Endothelial cell of umbilical vein (primary cell): ENCODE results near the gene SUPT3H. TPM values are rescaled to one million over a fixed set of nuclear protein-coding genes. Genes with fewer than 3 reads are reported as not detected.

Experiments
- BruUV-seq: library from RNA; stranded (reverse); fragments of 400-500 nt; replicated peaks from 2 replicates; lab custom pipeline; 2021; lab: Mats Ljungman, UMichigan
- CTCF ChIA-PET: fragments of 300-600, 350-600 bp; sonication (Branson Sonifier 250); formaldehyde crosslinking; loops from one replicate; lab custom pipeline; 2021; ENCODE audit warnings: antibody characterized with exemption, inconsistent platforms; lab: Charles Lee
- POLR2A ChIA-PET: fragments of 300-600, 350-600 bp; sonication (Branson Sonifier 250); formaldehyde crosslinking; loops from one replicate; lab custom pipeline; 2021; ENCODE audit warnings: antibody characterized with exemption, inconsistent platforms; lab: Charles Lee
- DNase-seq: peaks from one replicate; pipeline ENCODE4 v3.0.0-alpha.2; 2011; ENCODE audit warnings: low read depth, low spot score
- FAIRE-seq: peaks from 2 replicates; lab custom pipeline; 2011; peaks lifted over from hg19 to GRCh38; lab: Jason Lieb, UNC
- H2AFZ ChIP-seq: 2 replicates; pipeline ENCODE4 v1.6.0; 2012; ENCODE audit warnings: low read depth, low read length, control low read depth, inconsistent platforms
- H3K27ac ChIP-seq: 2 replicates; pipeline ENCODE4 v1.5.1; 2011; ENCODE audit warnings: low read depth, mild to moderate bottlenecking, control low read depth, low read length, moderate library complexity; ENCODE audit not compliant: insufficient read depth
- H3K27me3 ChIP-seq, 2 experiments: 2 replicates each; pipeline versions ENCODE4 v1.6.0 to v1.6.1; 2011; ENCODE audit warnings: low read length in 2 of 2, mixed read lengths in 1 of 2; ENCODE audit not compliant: control insufficient read depth in 2 of 2, insufficient read depth in 2 of 2
- H3K36me3 ChIP-seq, 2 experiments: 2 replicates in 1 of 2; 3 replicates in 1 of 2; pipeline ENCODE4 v1.5.1; 2011; ENCODE audit warnings: low read length in 2 of 2, mild to moderate bottlenecking in 1 of 2, moderate library complexity in 1 of 2; ENCODE audit not compliant: control insufficient read depth in 2 of 2, insufficient read depth in 2 of 2; ENCODE audit errors: extremely low read depth in 1 of 2
- H3K4me1 ChIP-seq: 3 replicates; pipeline ENCODE4 v1.5.1; 2011; ENCODE audit warnings: mild to moderate bottlenecking, low read length; ENCODE audit not compliant: control insufficient read depth, insufficient read depth; ENCODE audit errors: extremely low read depth
- H3K4me2 ChIP-seq: 2 replicates; pipeline ENCODE4 v1.6.1; 2011; ENCODE audit warnings: low read length, control low read depth, mixed read lengths; ENCODE audit not compliant: insufficient read depth
- H3K4me3 ChIP-seq, 3 experiments: fragments of 200-600 bp in 1 of 3; sonication (generic), shearing (Covaris generic) in 1 of 3; replicated peaks in 1 of 3; 2 replicates each; pipeline ENCODE4 v1.5.1; 2011 to 2016; ENCODE audit warnings: control low read depth in 3 of 3, low read length in 3 of 3, mild to moderate bottlenecking in 2 of 3, inconsistent platforms in 1 of 3, low read depth in 1 of 3, moderate library complexity in 1 of 3; ENCODE audit not compliant: insufficient read depth in 1 of 3
- H3K79me2 ChIP-seq: 2 replicates; pipeline ENCODE4 v1.6.0; 2012; ENCODE audit warnings: low read length, inconsistent platforms; ENCODE audit not compliant: control insufficient read depth, insufficient read depth
- H3K9ac ChIP-seq: replicated peaks from 2 replicates; pipeline ENCODE3; 2011; ENCODE audit warnings: low read length, control low read depth; ENCODE audit not compliant: insufficient read depth; ENCODE audit errors: extremely low read depth
- H3K9me1 ChIP-seq: replicated peaks from 3 replicates; pipeline ENCODE4 v1.6.0; 2011; ENCODE audit warnings: mild to moderate bottlenecking, low read length; ENCODE audit not compliant: control insufficient read depth, insufficient read depth; ENCODE audit errors: extremely low read depth
- H3K9me3 ChIP-seq: replicated peaks from 2 replicates; pipeline ENCODE4 v1.5.1; 2012; ENCODE audit warnings: low read length, inconsistent platforms; ENCODE audit not compliant: control insufficient read depth, insufficient read depth
- H4K20me1 ChIP-seq: replicated peaks from 2 replicates; pipeline ENCODE3; 2011; ENCODE audit warnings: mild to moderate bottlenecking, low read length; ENCODE audit not compliant: control insufficient read depth, insufficient read depth; ENCODE audit errors: extremely low read depth
- CTCF ChIP-seq, 2 donors: IDR thresholded peaks; 1 replicate in 1 of 2; 2 replicates in 1 of 2; pipeline ENCODE4 v1.5.1; 2011; ENCODE audit warnings: low read length in 2 of 2, mild to moderate bottlenecking in 2 of 2, moderate library complexity in 2 of 2, control low read depth in 1 of 2, inconsistent platforms in 1 of 2, low read depth in 1 of 2; ENCODE audit not compliant: insufficient read depth in 1 of 2; ENCODE audit errors: extremely low read depth in 1 of 2
- EZH2 ChIP-seq: IDR thresholded peaks from 2 replicates; pipeline ENCODE4 v1.6.1; 2012; ENCODE audit warnings: borderline replicate concordance, low read depth, mild to moderate bottlenecking, moderate library complexity, low read length, inconsistent platforms; ENCODE audit not compliant: severe bottlenecking
- FOS ChIP-seq: IDR thresholded peaks from 2 replicates; pipeline ENCODE4 v1.6.1; 2011; ENCODE audit warnings: mild to moderate bottlenecking, low read length, moderate library complexity, borderline replicate concordance; ENCODE audit not compliant: insufficient read depth
- GATA2 ChIP-seq: IDR thresholded peaks from 2 replicates; pipeline ENCODE4 v1.7.0; 2011; ENCODE audit warnings: low read depth, mild to moderate bottlenecking, moderate library complexity, mixed read lengths, low read length; ENCODE audit not compliant: insufficient read length, insufficient read depth
- JUN ChIP-seq: IDR thresholded peaks from 2 replicates; pipeline ENCODE4 v1.6.1; 2011; ENCODE audit warnings: borderline replicate concordance, low read depth; ENCODE audit not compliant: insufficient read length, insufficient read depth
- MYC ChIP-seq: IDR thresholded peaks from one replicate; pipeline ENCODE4 v1.6.1; 2011; ENCODE audit warnings: mild to moderate bottlenecking, low read depth, low read length
- POLR2A ChIP-seq: IDR thresholded peaks from 2 replicates; pipeline ENCODE4 v1.6.1; 2012; ENCODE audit warnings: low read depth, mild to moderate bottlenecking, control low read depth, low read length
- POLR2AphosphoS5 ChIP-seq: IDR thresholded peaks from 2 replicates; pipeline ENCODE4 v1.6.1; 2012; ENCODE audit warnings: low read depth, mild to moderate bottlenecking, control low read depth, low read length, moderate library complexity; ENCODE audit not compliant: insufficient read depth
- dilution Hi-C: fragments of 300-500 bp; cut with MboI; formaldehyde crosslinking; loops from one replicate; pipeline ENCODE4 v1.15.0; 2019; ENCODE audit warnings: low sequenced_read_pairs; ENCODE audit not compliant: extremely low pct_ligation_motif_present
- intact Hi-C: fragments of 100-400 bp; cut with micrococcal nuclease; formaldehyde crosslinking; loops from one replicate; pipeline ENCODE4 v1.10.0; 2022
- polyA plus RNA-seq, 4 experiments: library from polyadenylated mRNA; depleted of rRNA in 3 of 4; stranded (reverse) in 3 of 4; unstranded in 1 of 4; fragments of >200 nt; gene quantifications; 2 replicates each; pipeline versions ENCODE4 v1.2.1 to v1.2.3, GENCODE V29; 2011 to 2012; ENCODE audit warnings: missing spikeins in 1 of 4
- total RNA-seq: library from RNA; stranded (reverse); gene quantifications from 2 replicates; pipeline ENCODE4 v1.2.3, GENCODE V29; 2021
- TF ChIP-seq, protein P1 (sequence below): IDR thresholded peaks from 2 replicates; pipeline ENCODE4 v1.6.1; 2011; ENCODE audit not compliant: insufficient read depth, insufficient read length

SUPT3H gene
- total and polyA plus RNA-seq, 2 donors (not counting 3 experiments of a cell fraction or from before 2014, with no cell fraction given), result 8.3 to 9.8 TPM

DNA sequence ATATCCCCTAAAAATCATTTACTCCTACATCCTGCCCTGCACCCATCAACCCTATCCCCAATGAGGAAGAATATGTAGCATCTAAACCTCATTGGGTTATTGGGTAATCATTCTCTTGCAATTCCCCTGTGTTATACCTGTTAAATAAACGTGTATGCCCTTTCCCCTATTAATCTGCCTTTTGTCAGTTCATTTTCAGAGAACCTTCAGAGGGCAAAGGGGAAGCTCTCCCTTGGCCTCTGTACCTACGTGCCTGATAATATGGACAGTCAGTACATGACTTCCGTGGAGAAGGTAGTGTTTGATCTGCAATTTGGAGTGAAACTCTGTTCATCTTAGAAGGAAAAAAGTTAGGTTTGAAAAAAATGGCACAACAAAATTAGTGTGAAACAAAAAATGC lies 223.1 kb downstream of the SUPT3H start:
- Histone ChIP-seq H3K4me2 (no peak overlapping the region), H3K4me3 (no peak overlapping the region), H3K36me3 (no peaks in the 10 kb centered on the region), H4K20me1 (no peaks in the 10 kb centered on the region), H3K4me1 (peaks cover 3% of the 10 kb centered on the region), H3K9me1 (no peaks in the 10 kb centered on the region), H3K27me3 (no peaks in the 10 kb centered on the region), H3K79me2 (no peaks in the 10 kb centered on the region), H3K9me3 (no peaks in the 10 kb centered on the region), H3K27ac (no peak overlapping the region), H3K9ac (no peak overlapping the region), H2AFZ (no peak overlapping the region)
- BruUV-seq, result no TSS peak
- dilution Hi-C loops (no loop called here), intact Hi-C loops (no loop called here)
- ChIA-PET CTCF (interaction anchor here (1.5 kb wide), 1 partner anchor 68 kb away, joined by 3 read pairs; no protein-coding TSS in a partner anchor), POLR2A (no interaction called here)
- TF ChIP-seq CTCF (IDR thresholded peaks at IDR 0.05; ENCODE audit: extremely low read depth in 1 of 2, insufficient read depth in 1 of 2, low read depth in 1 of 2, low read length in 2 of 2) (no peak), EZH2 (no peak), POLR2AphosphoS5 (no peak), JUN (no peak), FOS (no peak), POLR2A (no peak), MYC (no peak), GATA2 (no peak)
- TF ChIP-seq, protein P1, sequence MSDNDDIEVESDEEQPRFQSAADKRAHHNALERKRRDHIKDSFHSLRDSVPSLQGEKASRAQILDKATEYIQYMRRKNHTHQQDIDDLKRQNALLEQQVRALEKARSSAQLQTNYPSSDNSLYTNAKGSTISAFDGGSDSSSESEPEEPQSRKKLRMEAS, result no peak
- FAIRE-seq (no peak), DNase-seq (no peak)
